Caco-2 (cell line): ENCODE results near the gene COL19A1. TPM values are rescaled to one million over a fixed set of nuclear protein-coding genes. Genes with fewer than 3 reads are reported as not detected.

ENCODE experiments used
- BruUV-seq: library from RNA; stranded (reverse); fragments of 400-500 nt; replicated peaks from 2 replicates; lab custom pipeline; 2021; lab: Mats Ljungman, UMichigan
- CTCF ChIA-PET: fragments of 300-600 bp; sonication (Branson Sonifier 250); formaldehyde crosslinking; loops from one replicate; lab custom pipeline; 2022; ENCODE audit warnings: antibody characterized with exemption; lab: Charles Lee
- POLR2A ChIA-PET: fragments of 300-600 bp; sonication (Branson Sonifier 250); formaldehyde crosslinking; loops from one replicate; lab custom pipeline; 2022; ENCODE audit warnings: antibody characterized with exemption; lab: Charles Lee
- DNase-seq, 2 experiments: peaks; one replicate each; pipeline versions ENCODE4 v3.0.0 to v3.0.0-alpha.2; 2020 to 2022
- H3K27me3 ChIP-seq: replicated peaks from 2 replicates; pipeline ENCODE4 v1.6.0; 2011; ENCODE audit warnings: low read length; ENCODE audit not compliant: control insufficient read depth, insufficient read depth
- H3K36me3 ChIP-seq: 2 replicates; pipeline ENCODE4 v1.5.1; 2011; ENCODE audit warnings: low read length; ENCODE audit not compliant: control insufficient read depth, insufficient read depth
- H3K4me1 ChIP-seq: fragments of 250-450 bp; sonication (Bioruptor Pico); 2 replicates; pipeline ENCODE4 v1.5.1; 2020; ENCODE audit warnings: mild to moderate bottlenecking
- H3K4me3 ChIP-seq: 2 replicates; pipeline ENCODE4 v1.5.1; 2011; ENCODE audit warnings: low read depth, mild to moderate bottlenecking, control low read depth, low read length
- H3K9me3 ChIP-seq: fragments of 250-450 bp; sonication (Bioruptor Pico); 2 replicates; pipeline ENCODE4 v1.5.1; 2020; ENCODE audit warnings: mild to moderate bottlenecking, moderate library complexity
- H3K27ac Mint-ChIP-seq: one replicate; pipeline ENCODE4 v1.8.0; 2022; ENCODE audit warnings: mixed read lengths; ENCODE audit not compliant: unreplicated experiment
- H3K27me3 Mint-ChIP-seq: one replicate; pipeline ENCODE4 v1.8.0; 2022; ENCODE audit warnings: mixed read lengths; ENCODE audit not compliant: insufficient read depth, unreplicated experiment
- H3K36me3 Mint-ChIP-seq: one replicate; pipeline ENCODE4 v1.8.0; 2022; ENCODE audit warnings: mild to moderate bottlenecking, mixed read lengths; ENCODE audit not compliant: insufficient read depth, unreplicated experiment
- H3K4me1 Mint-ChIP-seq: one replicate; pipeline ENCODE4 v1.8.0; 2022; ENCODE audit warnings: low read depth, mixed read lengths; ENCODE audit not compliant: unreplicated experiment
- H3K4me3 Mint-ChIP-seq: one replicate; pipeline ENCODE4 v1.8.0; 2022; ENCODE audit warnings: mild to moderate bottlenecking, moderate library complexity, mixed read lengths; ENCODE audit not compliant: unreplicated experiment
- H3K9me3 Mint-ChIP-seq: one replicate; pipeline ENCODE4 v1.8.0; 2022; ENCODE audit warnings: mixed read lengths; ENCODE audit not compliant: unreplicated experiment
- intact Hi-C: fragments of 100-400 bp; cut with micrococcal nuclease; formaldehyde crosslinking; loops from one replicate; pipeline ENCODE4 v1.10.0; 2022; ENCODE audit not compliant: unreplicated experiment
- total RNA-seq: library from RNA; stranded (reverse); gene quantifications from 2 replicates; pipeline ENCODE4 v1.2.3, GENCODE V29; 2022
- TF ChIP-seq, protein P1 (sequence below), 2 experiments: fragments of 200-600 bp in 1 of 2; IDR thresholded peaks; 1 replicate in 1 of 2; 2 replicates in 1 of 2; pipeline versions ENCODE4 v1.5.1 to v1.8.0; 2011 to 2022; ENCODE audit warnings: antibody characterized with exemption in 1 of 2, control low read depth in 1 of 2, inconsistent platforms in 1 of 2, low read depth in 1 of 2, low read length in 1 of 2, mild to moderate bottlenecking in 1 of 2, moderate library complexity in 1 of 2; ENCODE audit not compliant: insufficient read depth in 1 of 2, severe bottlenecking in 1 of 2, unreplicated experiment in 1 of 2

COL19A1 gene
- total RNA-seq, 1 experiment from 2014 or later = not detected

DNA sequence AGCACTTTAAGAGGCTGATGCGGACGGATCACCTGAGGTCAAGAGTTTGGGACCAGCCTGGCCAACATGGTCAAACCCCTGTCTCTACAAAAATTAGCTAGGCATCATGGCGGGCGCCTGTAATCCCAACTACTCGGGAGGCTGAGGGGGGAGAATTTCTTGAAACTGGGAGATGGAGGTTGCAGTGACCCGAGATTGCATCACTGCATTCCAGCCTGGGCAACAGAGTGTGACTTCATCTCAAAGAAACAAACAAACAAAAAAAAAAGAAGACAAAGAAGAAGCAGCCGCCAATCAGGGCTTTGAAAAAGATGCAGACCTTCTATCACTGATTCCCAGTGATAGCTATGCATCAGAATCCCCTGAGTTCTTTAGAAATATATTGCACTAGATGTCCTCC, 379.8 kb downstream of the COL19A1 start:
- no peak overlapping the region for H3K4me3 ChIP-seq
- Mint-ChIP-seq H3K9me3 (no peaks in the 10 kb centered on the region), H3K27me3 (peaks cover 11% of the 10 kb centered on the region), H3K36me3 (no peaks in the 10 kb centered on the region), H3K27ac (no peak overlapping the region), H3K4me3 (no peak overlapping the region), H3K4me1 (peaks cover 7% of the 10 kb centered on the region)
- ChIA-PET CTCF (no interaction called here), POLR2A (no interaction called here)
- no peak for DNase-seq
- TF ChIP-seq, protein P1, sequence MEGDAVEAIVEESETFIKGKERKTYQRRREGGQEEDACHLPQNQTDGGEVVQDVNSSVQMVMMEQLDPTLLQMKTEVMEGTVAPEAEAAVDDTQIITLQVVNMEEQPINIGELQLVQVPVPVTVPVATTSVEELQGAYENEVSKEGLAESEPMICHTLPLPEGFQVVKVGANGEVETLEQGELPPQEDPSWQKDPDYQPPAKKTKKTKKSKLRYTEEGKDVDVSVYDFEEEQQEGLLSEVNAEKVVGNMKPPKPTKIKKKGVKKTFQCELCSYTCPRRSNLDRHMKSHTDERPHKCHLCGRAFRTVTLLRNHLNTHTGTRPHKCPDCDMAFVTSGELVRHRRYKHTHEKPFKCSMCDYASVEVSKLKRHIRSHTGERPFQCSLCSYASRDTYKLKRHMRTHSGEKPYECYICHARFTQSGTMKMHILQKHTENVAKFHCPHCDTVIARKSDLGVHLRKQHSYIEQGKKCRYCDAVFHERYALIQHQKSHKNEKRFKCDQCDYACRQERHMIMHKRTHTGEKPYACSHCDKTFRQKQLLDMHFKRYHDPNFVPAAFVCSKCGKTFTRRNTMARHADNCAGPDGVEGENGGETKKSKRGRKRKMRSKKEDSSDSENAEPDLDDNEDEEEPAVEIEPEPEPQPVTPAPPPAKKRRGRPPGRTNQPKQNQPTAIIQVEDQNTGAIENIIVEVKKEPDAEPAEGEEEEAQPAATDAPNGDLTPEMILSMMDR (IDR thresholded peaks at IDR 0.05; ENCODE audit: insufficient read depth in 1 of 2, low read depth in 1 of 2, low read length in 1 of 2, severe bottlenecking in 1 of 2, unreplicated experiment in 1 of 2) = no peak
- no peaks in the 10 kb centered on the region for H3K36me3 ChIP-seq
- no TSS peak for BruUV-seq
- peaks cover 1% of the 10 kb centered on the region for H3K27me3 ChIP-seq
- H3K4me1 ChIP-seq = no peaks in the 10 kb centered on the region
- H3K9me3 ChIP-seq = no peaks in the 10 kb centered on the region; the same call in 1 of the 2 replicates
- intact Hi-C loops = no loop called here

DNA sequence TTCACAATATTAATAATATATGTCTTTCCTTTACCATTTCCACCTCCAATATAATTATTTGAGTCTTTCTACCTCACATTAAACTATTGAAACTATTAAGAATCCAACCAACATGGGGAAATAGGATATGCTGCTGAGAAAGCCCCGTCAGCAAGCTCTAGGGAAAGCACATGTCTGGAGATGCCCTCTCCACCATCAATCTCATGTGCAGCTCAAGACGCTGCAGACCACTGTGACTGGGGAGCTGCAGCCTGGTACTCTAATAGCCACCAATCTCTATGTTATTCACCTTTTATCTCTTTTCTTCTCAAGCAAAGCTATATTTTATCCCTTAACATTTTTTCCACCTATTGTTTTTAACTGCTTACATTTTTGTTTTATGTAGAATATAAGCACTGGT, 386.2 kb downstream of the COL19A1 start:
- Histone ChIP-seq H3K4me3 (no peak overlapping the region), H3K9me3 (no peaks in the 10 kb centered on the region), H3K36me3 (no peaks in the 10 kb centered on the region), H3K4me1 (no peaks in the 10 kb centered on the region), H3K27me3 (peaks cover 1% of the 10 kb centered on the region)
- ChIA-PET POLR2A (no interaction called here), CTCF (no interaction called here)
- BruUV-seq = no TSS peak
- no peak overlapping the region for H3K4me3 Mint-ChIP-seq
- no peaks in the 10 kb centered on the region for H3K4me1 Mint-ChIP-seq
- intact Hi-C loops = no loop called here
- no peaks in the 10 kb centered on the region for H3K9me3 Mint-ChIP-seq
- no peaks in the 10 kb centered on the region for H3K36me3 Mint-ChIP-seq
- TF ChIP-seq, protein P1 (IDR thresholded peaks at IDR 0.05; ENCODE audit: insufficient read depth in 1 of 2, low read depth in 1 of 2, low read length in 1 of 2, severe bottlenecking in 1 of 2, unreplicated experiment in 1 of 2) = no peak
- peaks cover 8% of the 10 kb centered on the region for H3K27me3 Mint-ChIP-seq
- no peak overlapping the region for H3K27ac Mint-ChIP-seq
- no peak for DNase-seq

DNA sequence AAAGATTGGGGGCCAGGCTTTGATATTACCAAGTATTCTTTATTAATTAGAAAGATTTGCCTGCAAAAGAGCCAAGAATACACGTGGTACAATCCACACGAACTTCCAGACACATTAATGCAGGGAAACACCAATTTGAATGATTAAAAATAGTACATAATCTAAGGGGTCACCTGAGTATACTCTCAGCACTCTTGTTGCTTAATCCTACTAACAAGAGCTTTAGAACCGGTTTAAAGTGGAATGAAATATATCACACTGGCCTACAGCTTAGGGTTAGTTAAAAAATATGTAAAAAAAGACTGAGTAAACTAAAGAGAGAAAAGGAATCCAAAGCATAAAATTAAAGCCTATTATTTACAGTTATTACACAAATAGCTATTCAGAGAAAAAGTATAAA, 387.6 kb downstream of the COL19A1 start:
- ChIA-PET CTCF (no interaction called here), POLR2A (no interaction called here)
- Histone ChIP-seq H3K9me3 (no peaks in the 10 kb centered on the region), H3K27me3 (no peaks in the 10 kb centered on the region), H3K36me3 (no peaks in the 10 kb centered on the region), H3K4me1 (no peaks in the 10 kb centered on the region), H3K4me3 (no peak overlapping the region)
- intact Hi-C loops = no loop called here
- no TSS peak for BruUV-seq
- Mint-ChIP-seq H3K36me3 (no peaks in the 10 kb centered on the region), H3K27ac (no peak overlapping the region), H3K4me3 (no peak overlapping the region), H3K4me1 (no peaks in the 10 kb centered on the region), H3K27me3 (peaks cover under 1% of the 10 kb centered on the region), H3K9me3 (no peaks in the 10 kb centered on the region)
- DNase-seq = no peak
- TF ChIP-seq, protein P1 (IDR thresholded peaks at IDR 0.05; ENCODE audit: insufficient read depth in 1 of 2, low read depth in 1 of 2, low read length in 1 of 2, severe bottlenecking in 1 of 2, unreplicated experiment in 1 of 2) = no peak
